HepG2 (cell line): ENCODE results near the gene OTUD7B. TPM values are rescaled to one million over a fixed set of nuclear protein-coding genes. Genes with fewer than 3 reads are reported as not detected.

Experiments
- ATAC-seq: fragments of 200-7000 bp; cut with Tn5 transposase; 3 replicates; pipeline ENCODE4 v1.9.1; 2020; ENCODE audit warnings: mild to moderate bottlenecking, moderate library complexity
- BruUV-seq: library from RNA; stranded (reverse); fragments of 400-500 nt; replicated peaks from 2 replicates; lab custom pipeline; 2021; lab: Mats Ljungman, UMichigan
- CTCF ChIA-PET: fragments of 300-600 bp; formaldehyde crosslinking; extraction: SDS; loops from one replicate; lab custom pipeline; 2021; ENCODE audit warnings: low total read pairs, inconsistent platforms, low intra/inter-chr PET ratio; lab: Yijun Ruan, JAX
- POLR2A ChIA-PET: fragments of 350-600 bp; sonication (Branson Sonifier 250); formaldehyde crosslinking; loops from one replicate; lab custom pipeline; 2020; ENCODE audit warnings: antibody characterized with exemption, inconsistent platforms; lab: Yijun Ruan, JAX
- DNase-seq: peaks from one replicate; pipeline ENCODE4 v3.0.0-alpha.2; 2015; ENCODE audit warnings: low spot score
- FAIRE-seq: peaks from 3 replicates; lab custom pipeline; 2011; peaks lifted over from hg19 to GRCh38; lab: Jason Lieb, UNC
- H2AFZ ChIP-seq: one replicate; pipeline ENCODE4 v1.6.1; 2011; ENCODE audit warnings: low read length, inconsistent platforms
- H3K27ac ChIP-seq: fragments of 300-600 bp; 3 replicates; pipeline ENCODE4 v1.8.0; 2011; ENCODE audit warnings: mixed run types, mild to moderate bottlenecking, mixed read lengths, low read length, inconsistent platforms; ENCODE audit not compliant: insufficient read depth; ENCODE audit errors: extremely low read length
- H3K27me3 ChIP-seq, 2 experiments: fragments of 200-600 bp in 1 of 2; 2 replicates in 1 of 2; 3 replicates in 1 of 2; pipeline versions ENCODE4 v1.6.0 to v1.8.0; 2011; ENCODE audit warnings: low read length in 2 of 2, mild to moderate bottlenecking in 2 of 2, moderate library complexity in 2 of 2, inconsistent platforms in 1 of 2; ENCODE audit not compliant: insufficient read depth in 2 of 2, control insufficient read depth in 1 of 2
- H3K36me3 ChIP-seq, 2 experiments: fragments of 200-600 bp in 1 of 2; replicated peaks in 1 of 2; 2 replicates in 1 of 2; 3 replicates in 1 of 2; pipeline versions ENCODE4 v1.5.1 to v1.8.0; 2011; ENCODE audit warnings: low read length in 2 of 2, inconsistent platforms in 1 of 2; ENCODE audit not compliant: insufficient read depth in 2 of 2, control insufficient read depth in 1 of 2
- H3K4me1 ChIP-seq: 2 replicates; pipeline ENCODE4 v1.5.1; 2012; ENCODE audit warnings: low read length, inconsistent platforms; ENCODE audit not compliant: insufficient read depth
- H3K4me2 ChIP-seq: 2 replicates; pipeline ENCODE4 v1.6.0; 2011; ENCODE audit warnings: low read depth, low read length, inconsistent platforms
- H3K4me3 ChIP-seq, 3 experiments: fragments of 200-600 bp in 1 of 3; sonication (generic), shearing (Covaris generic) in 1 of 3; replicated peaks in 1 of 3; 2 replicates each; pipeline ENCODE4 v1.5.1; 2011 to 2016; ENCODE audit warnings: low read length in 3 of 3, inconsistent platforms in 2 of 3, low read depth in 2 of 3, mild to moderate bottlenecking in 2 of 3, control low read depth in 1 of 3, mixed read lengths in 1 of 3; ENCODE audit not compliant: insufficient read depth in 1 of 3
- H3K79me2 ChIP-seq: one replicate; pipeline ENCODE4 v1.6.1; 2011; ENCODE audit warnings: low read length, inconsistent platforms; ENCODE audit not compliant: insufficient read depth
- H3K9ac ChIP-seq: 2 replicates; pipeline ENCODE4 v1.6.0; 2011; ENCODE audit warnings: mild to moderate bottlenecking, low read depth, low read length, inconsistent platforms; ENCODE audit not compliant: insufficient read depth
- H3K9me3 ChIP-seq: 2 replicates; pipeline ENCODE4 v1.5.1; 2012; ENCODE audit warnings: mild to moderate bottlenecking, low read length
- H4K20me1 ChIP-seq: 2 replicates; pipeline ENCODE4 v1.6.0; 2011; ENCODE audit warnings: inconsistent platforms, mild to moderate bottlenecking, low read length, moderate library complexity; ENCODE audit not compliant: insufficient read depth
- EZH2 ChIP-seq: conservative IDR thresholded peaks from 2 replicates; pipeline ENCODE4 v1.6.1; 2012; ENCODE audit warnings: mild to moderate bottlenecking, low read depth, low read length, moderate library complexity
- KLF11 ChIP-seq: IDR thresholded peaks from 2 replicates; pipeline ENCODE4 v1.6.1; 2016; ENCODE audit warnings: missing compliant biosample characterization
- MEF2D ChIP-seq: sonication (generic); formaldehyde crosslinking; IDR thresholded peaks from 2 replicates; pipeline ENCODE4 v1.5.1; 2020; ENCODE audit warnings: mild to moderate bottlenecking, missing genetic modification reagents
- SATB2 ChIP-seq: sonication (generic); formaldehyde crosslinking; IDR thresholded peaks from 2 replicates; pipeline ENCODE4 v1.5.0; 2020; ENCODE audit warnings: missing genetic modification reagents
- SCMH1 ChIP-seq: sonication (generic); formaldehyde crosslinking; IDR thresholded peaks from 2 replicates; pipeline ENCODE4 v1.9.0; 2021; ENCODE audit warnings: missing genetic modification reagents, mild to moderate bottlenecking, borderline replicate concordance
- SIX1 ChIP-seq: sonication (generic); formaldehyde crosslinking; IDR thresholded peaks from 2 replicates; pipeline ENCODE4 v1.4.0; 2020; ENCODE audit warnings: missing genetic modification reagents, borderline replicate concordance
- ZNF263 ChIP-seq: sonication (generic); formaldehyde crosslinking; IDR thresholded peaks from 2 replicates; pipeline ENCODE4 v1.4.0; 2020; ENCODE audit warnings: missing genetic modification reagents
- ZNF577 ChIP-seq: sonication (generic); formaldehyde crosslinking; IDR thresholded peaks from 2 replicates; pipeline ENCODE4 v1.4.0; 2020; ENCODE audit warnings: mild to moderate bottlenecking, low read depth, missing genetic modification reagents, borderline replicate concordance
- ZNF614 ChIP-seq: IDR thresholded peaks from 2 replicates; pipeline ENCODE4 v1.6.1; 2018; ENCODE audit warnings: missing biosample characterization, missing genetic modification reagents, inconsistent platforms, borderline replicate concordance
- ZNF773 ChIP-seq: sonication (generic); formaldehyde crosslinking; IDR thresholded peaks from 2 replicates; pipeline ENCODE4 v1.4.0; 2020; ENCODE audit warnings: missing genetic modification reagents, borderline replicate concordance
- ZNF883 ChIP-seq: sonication (generic); formaldehyde crosslinking; IDR thresholded peaks from 2 replicates; pipeline ENCODE4 v1.5.1; 2020; ENCODE audit warnings: mild to moderate bottlenecking, missing genetic modification reagents; ENCODE audit errors: not compliant biosample characterization
- WGBS: methylation state at CpG from one replicate; pipeline ENCODE4 v1.1.6; 2017; ENCODE audit warnings: low lambda C conversion rate; 5-methylcytosine and 5-hydroxymethylcytosine counted together
- in situ Hi-C: cut with HindIII; loops from 2 replicates; pipeline ENCODE4 v1.10.0; 2017; ENCODE audit warnings: low pct_unique_long_range_greater_than_20kb; ENCODE audit not compliant: extremely low pct_ligation_motif_present
- intact Hi-C: fragments of 100-400 bp; cut with micrococcal nuclease; formaldehyde crosslinking; loops from one replicate; pipeline ENCODE4 v1.10.0; 2022; ENCODE audit not compliant: unreplicated experiment
- polyA plus RNA-seq, 8 experiments: library from polyadenylated mRNA; depleted of rRNA in 3 of 8; stranded (reverse) in 7 of 8; unstranded in 1 of 8; fragments of >200 nt; fragmentation: Illumina TruSeq in 4 of 8; extraction: Trizol in 4 of 8; gene quantifications; 2 replicates each; pipeline versions ENCODE4 v1.2.1 to v1.2.3, GENCODE V29; 2011 to 2016; ENCODE audit warnings: low read depth in 4 of 8, missing spikeins in 1 of 8, mixed read lengths in 1 of 8; ENCODE audit not compliant: insufficient read depth in 1 of 8
- total RNA-seq, 5 experiments: library from RNA; depleted of rRNA; stranded (reverse); fragments of >200 nt; fragmentation: Illumina TruSeq; extraction: Trizol; gene quantifications; 2 replicates each; pipeline ENCODE4 v1.2.3, GENCODE V29; 2016; ENCODE audit warnings: low read depth in 1 of 5
- TF ChIP-seq, protein P1 (sequence below): sonication (generic); formaldehyde crosslinking; IDR thresholded peaks from 2 replicates; pipeline ENCODE4 v1.5.0; 2020; ENCODE audit warnings: missing genetic modification reagents
- TF ChIP-seq, protein P2 (sequence below): IDR thresholded peaks from 2 replicates; pipeline ENCODE4 v1.6.1; 2016; ENCODE audit warnings: mild to moderate bottlenecking, missing biosample characterization, missing genetic modification reagents
- TF ChIP-seq, protein P3 (sequence below): sonication (generic); formaldehyde crosslinking; IDR thresholded peaks from 2 replicates; pipeline ENCODE4 v1.4.0; 2020; ENCODE audit warnings: missing genetic modification reagents
- TF ChIP-seq, protein P4 (sequence below): sonication (generic); formaldehyde crosslinking; IDR thresholded peaks from 2 replicates; pipeline ENCODE4 v1.4.0; 2020; ENCODE audit warnings: missing genetic modification reagents
- TF ChIP-seq, protein P5 (sequence below): sonication (generic); formaldehyde crosslinking; IDR thresholded peaks from 2 replicates; pipeline ENCODE4 v1.4.0; 2020; ENCODE audit warnings: missing genetic modification reagents
- TF ChIP-seq, protein P6 (sequence below): sonication (generic); formaldehyde crosslinking; IDR thresholded peaks from 2 replicates; pipeline ENCODE4 v1.9.0; 2022; ENCODE audit warnings: low read depth, missing genetic modification reagents

The OTUD7B gene
- total and polyA plus RNA-seq, 2 of the 13 experiments (the other 11 are each of a cell fraction or from before 2014, with no cell fraction given): 5.1 to 11.2 TPM

DNA sequence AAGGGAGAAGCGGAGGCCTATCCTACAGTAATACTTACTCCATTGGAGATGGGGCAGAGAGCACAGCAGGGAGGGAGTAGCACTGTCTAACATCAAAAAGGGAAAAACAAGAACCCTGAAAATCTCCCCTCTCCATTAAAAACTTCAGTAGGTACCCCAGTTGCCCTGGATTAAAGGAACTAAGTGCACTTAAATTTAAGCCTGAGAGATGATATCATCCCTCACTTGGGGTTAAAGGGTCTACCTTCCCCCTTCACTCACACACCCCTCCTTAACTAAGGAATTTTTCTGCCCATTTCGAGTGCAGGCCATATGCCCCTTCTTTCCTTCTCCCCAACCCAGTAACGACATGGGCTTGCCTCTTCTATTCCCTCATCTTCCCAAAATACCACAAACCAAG lies 70.1 kb downstream of the OTUD7B start:
- Histone ChIP-seq H3K9ac (no peak overlapping the region), H3K4me2 (no peak overlapping the region), H3K4me1 (peaks cover 51% of the 10 kb centered on the region), H3K79me2 (no peaks in the 10 kb centered on the region), H3K27me3 (no peaks in the 10 kb centered on the region), H3K36me3 (peaks cover 5 to 14% of the 10 kb centered on the region in 2 experiments; a peak in 3 of 5 replicates), H3K9me3 (no peaks in the 10 kb centered on the region), H3K27ac (no peak overlapping the region), H3K4me3 (no peak overlapping the region), H4K20me1 (no peaks in the 10 kb centered on the region), H2AFZ (no peak overlapping the region)
- ATAC-seq (no peak), FAIRE-seq (no peak), DNase-seq (no peak)
- POLR2A ChIA-PET: interaction anchor here (3.0 to 6.0 kb wide), 2 partner anchors 12 to 53 kb away, joined by 18 to 74 read pairs; partner anchors contain the start of gene SF3B4
- no TSS peak for BruUV-seq
- CTCF ChIA-PET: no interaction called here
- intact Hi-C loops: no loop called here
- 95% methylated on average over 3 of the region's 3 CpGs for WGBS
- in situ Hi-C loops: no loop called here
- TF ChIP-seq SIX1 (CRISPR knock-in tag) (no peak), SCMH1 (CRISPR knock-in tag) (no peak), MEF2D (CRISPR knock-in tag) (no peak), SATB2 (CRISPR knock-in tag) (no peak), ZNF773 (CRISPR knock-in tag) (no peak), ZNF577 (CRISPR knock-in tag) (no peak), ZNF263 (CRISPR knock-in tag) (no peak), KLF11 (CRISPR knock-in tag) (no peak), ZNF614 (CRISPR knock-in tag) (no peak), ZNF883 (no peak), EZH2 (no peak)
- TF ChIP-seq, protein P1, sequence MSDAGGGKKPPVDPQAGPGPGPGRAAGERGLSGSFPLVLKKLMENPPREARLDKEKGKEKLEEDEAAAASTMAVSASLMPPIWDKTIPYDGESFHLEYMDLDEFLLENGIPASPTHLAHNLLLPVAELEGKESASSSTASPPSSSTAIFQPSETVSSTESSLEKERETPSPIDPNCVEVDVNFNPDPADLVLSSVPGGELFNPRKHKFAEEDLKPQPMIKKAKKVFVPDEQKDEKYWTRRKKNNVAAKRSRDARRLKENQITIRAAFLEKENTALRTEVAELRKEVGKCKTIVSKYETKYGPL: no peak
- TF ChIP-seq, protein P2, sequence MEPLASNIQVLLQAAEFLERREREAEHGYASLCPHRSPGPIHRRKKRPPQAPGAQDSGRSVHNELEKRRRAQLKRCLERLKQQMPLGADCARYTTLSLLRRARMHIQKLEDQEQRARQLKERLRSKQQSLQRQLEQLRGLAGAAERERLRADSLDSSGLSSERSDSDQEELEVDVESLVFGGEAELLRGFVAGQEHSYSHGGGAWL (CRISPR knock-in tag): no peak
- TF ChIP-seq, protein P3, sequence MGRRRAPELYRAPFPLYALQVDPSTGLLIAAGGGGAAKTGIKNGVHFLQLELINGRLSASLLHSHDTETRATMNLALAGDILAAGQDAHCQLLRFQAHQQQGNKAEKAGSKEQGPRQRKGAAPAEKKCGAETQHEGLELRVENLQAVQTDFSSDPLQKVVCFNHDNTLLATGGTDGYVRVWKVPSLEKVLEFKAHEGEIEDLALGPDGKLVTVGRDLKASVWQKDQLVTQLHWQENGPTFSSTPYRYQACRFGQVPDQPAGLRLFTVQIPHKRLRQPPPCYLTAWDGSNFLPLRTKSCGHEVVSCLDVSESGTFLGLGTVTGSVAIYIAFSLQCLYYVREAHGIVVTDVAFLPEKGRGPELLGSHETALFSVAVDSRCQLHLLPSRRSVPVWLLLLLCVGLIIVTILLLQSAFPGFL: no peak
- TF ChIP-seq, protein P4, sequence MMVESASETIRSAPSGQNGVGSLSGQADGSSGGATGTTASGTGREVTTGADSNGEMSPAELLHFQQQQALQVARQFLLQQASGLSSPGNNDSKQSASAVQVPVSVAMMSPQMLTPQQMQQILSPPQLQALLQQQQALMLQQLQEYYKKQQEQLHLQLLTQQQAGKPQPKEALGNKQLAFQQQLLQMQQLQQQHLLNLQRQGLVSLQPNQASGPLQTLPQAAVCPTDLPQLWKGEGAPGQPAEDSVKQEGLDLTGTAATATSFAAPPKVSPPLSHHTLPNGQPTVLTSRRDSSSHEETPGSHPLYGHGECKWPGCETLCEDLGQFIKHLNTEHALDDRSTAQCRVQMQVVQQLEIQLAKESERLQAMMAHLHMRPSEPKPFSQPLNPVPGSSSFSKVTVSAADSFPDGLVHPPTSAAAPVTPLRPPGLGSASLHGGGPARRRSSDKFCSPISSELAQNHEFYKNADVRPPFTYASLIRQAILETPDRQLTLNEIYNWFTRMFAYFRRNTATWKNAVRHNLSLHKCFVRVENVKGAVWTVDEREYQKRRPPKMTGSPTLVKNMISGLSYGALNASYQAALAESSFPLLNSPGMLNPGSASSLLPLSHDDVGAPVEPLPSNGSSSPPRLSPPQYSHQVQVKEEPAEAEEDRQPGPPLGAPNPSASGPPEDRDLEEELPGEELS (CRISPR knock-in tag): no peak
- TF ChIP-seq, protein P5, sequence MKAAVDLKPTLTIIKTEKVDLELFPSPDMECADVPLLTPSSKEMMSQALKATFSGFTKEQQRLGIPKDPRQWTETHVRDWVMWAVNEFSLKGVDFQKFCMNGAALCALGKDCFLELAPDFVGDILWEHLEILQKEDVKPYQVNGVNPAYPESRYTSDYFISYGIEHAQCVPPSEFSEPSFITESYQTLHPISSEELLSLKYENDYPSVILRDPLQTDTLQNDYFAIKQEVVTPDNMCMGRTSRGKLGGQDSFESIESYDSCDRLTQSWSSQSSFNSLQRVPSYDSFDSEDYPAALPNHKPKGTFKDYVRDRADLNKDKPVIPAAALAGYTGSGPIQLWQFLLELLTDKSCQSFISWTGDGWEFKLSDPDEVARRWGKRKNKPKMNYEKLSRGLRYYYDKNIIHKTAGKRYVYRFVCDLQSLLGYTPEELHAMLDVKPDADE (CRISPR knock-in tag): no peak
- TF ChIP-seq, protein P6, sequence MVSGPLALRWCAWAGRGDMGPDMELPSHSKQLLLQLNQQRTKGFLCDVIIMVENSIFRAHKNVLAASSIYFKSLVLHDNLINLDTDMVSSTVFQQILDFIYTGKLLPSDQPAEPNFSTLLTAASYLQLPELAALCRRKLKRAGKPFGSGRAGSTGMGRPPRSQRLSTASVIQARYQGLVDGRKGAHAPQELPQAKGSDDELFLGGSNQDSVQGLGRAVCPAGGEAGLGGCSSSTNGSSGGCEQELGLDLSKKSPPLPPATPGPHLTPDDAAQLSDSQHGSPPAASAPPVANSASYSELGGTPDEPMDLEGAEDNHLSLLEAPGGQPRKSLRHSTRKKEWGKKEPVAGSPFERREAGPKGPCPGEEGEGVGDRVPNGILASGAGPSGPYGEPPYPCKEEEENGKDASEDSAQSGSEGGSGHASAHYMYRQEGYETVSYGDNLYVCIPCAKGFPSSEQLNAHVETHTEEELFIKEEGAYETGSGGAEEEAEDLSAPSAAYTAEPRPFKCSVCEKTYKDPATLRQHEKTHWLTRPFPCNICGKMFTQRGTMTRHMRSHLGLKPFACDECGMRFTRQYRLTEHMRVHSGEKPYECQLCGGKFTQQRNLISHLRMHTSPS (CRISPR knock-in tag): no peak
